ENCODE results near the gene ZBTB16. TPM values are rescaled to one million over a fixed set of nuclear protein-coding genes. Genes with fewer than 3 reads are reported as not detected.

The ZBTB16 gene
- total RNA-seq, 2 donors from 2014 or later, result 2.7 to 13.1 TPM

GRCh38 chr11:114145166-114145775 lies 85.8 kb downstream of the ZBTB16 start:
- Mint-ChIP-seq H3K4me3 (no peak overlapping the region), H3K9me3 (no peaks in the 10 kb centered on the region), H3K36me3 (no peaks in the 10 kb centered on the region), H3K27ac (peak overlapping the region in 1 of 2 donors; percentile 89), H3K27me3 (no peaks in the 10 kb centered on the region), H3K4me1 (ENCODE audit: low read depth in 2 of 2) (peaks cover 55 to 74% of the 10 kb centered on the region in 2 donors)
- DNase-seq (ENCODE audit: low spot score) (no peak), ATAC-seq (no peak)

- peak overlapping the region in 1 of 2 donors; percentile 36 for H3K27ac Mint-ChIP-seq
- H3K4me3 Mint-ChIP-seq, result no peak overlapping the region
- no peaks in the 10 kb centered on the region for H3K36me3 Mint-ChIP-seq
- H3K27me3 Mint-ChIP-seq, result no peaks in the 10 kb centered on the region
- ATAC-seq (no peak), DNase-seq (ENCODE audit: low spot score) (no peak)
- H3K4me1 Mint-ChIP-seq (ENCODE audit: low read depth in 2 of 2), result peaks cover 50 to 77% of the 10 kb centered on the region in 2 donors
- no peaks in the 10 kb centered on the region for H3K9me3 Mint-ChIP-seq
Measured at GRCh38 chr11:114147375-114148012, 88.0 kb downstream of the ZBTB16 start.

DNA sequence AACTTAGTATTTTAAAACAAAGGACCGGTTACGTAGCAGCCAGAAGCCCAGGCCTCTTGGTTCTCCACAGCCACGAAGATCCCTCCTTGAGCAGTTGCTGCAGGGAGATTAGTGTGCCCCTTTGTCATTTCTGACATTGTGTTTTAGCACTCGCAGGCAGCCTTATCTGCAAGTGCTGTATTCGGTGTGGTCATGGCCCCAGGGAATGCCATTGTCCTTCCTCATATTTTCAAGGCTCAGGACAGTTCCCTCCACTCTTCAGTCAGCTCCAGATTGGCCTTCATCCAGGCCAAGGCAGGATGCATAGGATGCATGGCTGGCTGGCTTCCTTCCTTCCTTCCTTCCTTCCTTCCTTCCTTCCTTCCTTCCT lies 88.5 kb downstream of the ZBTB16 start:
- ATAC-seq, result no peak
- Mint-ChIP-seq H3K36me3 (no peaks in the 10 kb centered on the region), H3K9me3 (no peaks in the 10 kb centered on the region), H3K27ac (peak overlapping the region in 1 of 2 donors; percentile 36), H3K4me1 (ENCODE audit: low read depth in 2 of 2) (peaks cover 55 to 79% of the 10 kb centered on the region in 2 donors), H3K27me3 (no peaks in the 10 kb centered on the region), H3K4me3 (no peak overlapping the region)
- no peak for DNase-seq (ENCODE audit: low spot score)

- peak overlapping the region in 1 of 2 donors; percentile 58 for H3K27ac Mint-ChIP-seq
- no peaks in the 10 kb centered on the region for H3K36me3 Mint-ChIP-seq
- DNase-seq (ENCODE audit: low spot score) (no peak), ATAC-seq (peak in 1 of 2 donors; percentile 68)
- H3K4me1 Mint-ChIP-seq (ENCODE audit: low read depth in 2 of 2), result peaks cover 54 to 77% of the 10 kb centered on the region in 2 donors
- no peak overlapping the region for H3K4me3 Mint-ChIP-seq
- no peaks in the 10 kb centered on the region for H3K27me3 Mint-ChIP-seq
- H3K9me3 Mint-ChIP-seq, result no peaks in the 10 kb centered on the region
Measured at GRCh38 chr11:114149689-114150407, 90.3 kb downstream of the ZBTB16 start.

DNA sequence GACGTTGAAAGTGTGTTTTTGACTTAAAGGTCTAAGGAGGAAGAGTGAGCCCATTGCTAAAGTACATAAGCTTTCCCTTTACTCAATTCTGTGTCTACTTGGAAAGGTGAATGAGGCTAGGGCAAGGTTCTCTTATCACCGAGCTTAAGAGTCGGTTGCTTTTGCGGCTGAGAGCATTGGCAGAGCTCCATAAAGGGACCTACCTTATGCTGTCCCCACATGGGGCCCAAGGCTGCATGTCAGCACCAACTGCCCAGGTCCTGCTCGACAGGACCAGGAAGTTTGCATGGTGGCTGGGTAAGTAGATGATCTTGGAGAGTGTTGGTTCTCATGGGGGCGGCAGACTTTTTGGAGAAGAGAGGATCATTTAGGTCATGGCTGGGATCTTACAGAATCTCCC lies 91.2 kb downstream of the ZBTB16 start:
- DNase-seq (ENCODE audit: low spot score), result no peak
- no peak for ATAC-seq
- Mint-ChIP-seq H3K36me3 (no peaks in the 10 kb centered on the region), H3K4me3 (no peak overlapping the region), H3K9me3 (no peaks in the 10 kb centered on the region), H3K4me1 (ENCODE audit: low read depth in 2 of 2) (peaks cover 54 to 72% of the 10 kb centered on the region in 2 donors), H3K27ac (peak overlapping the region in 1 of 2 donors; percentile 58), H3K27me3 (no peaks in the 10 kb centered on the region)

GRCh38 chr11:114151631-114152030 lies 92.1 kb downstream of the ZBTB16 start:
- Mint-ChIP-seq H3K4me3 (no peak overlapping the region), H3K36me3 (no peaks in the 10 kb centered on the region), H3K9me3 (no peaks in the 10 kb centered on the region), H3K27ac (peak overlapping the region in 1 of 2 donors; percentile 5), H3K27me3 (no peaks in the 10 kb centered on the region), H3K4me1 (ENCODE audit: low read depth in 2 of 2) (peaks cover 54 to 76% of the 10 kb centered on the region in 2 donors)
- ATAC-seq, result no peak
- DNase-seq (ENCODE audit: low spot score), result no peak

- no peaks in the 10 kb centered on the region for H3K36me3 Mint-ChIP-seq
- no peak overlapping the region for H3K4me3 Mint-ChIP-seq
- ATAC-seq, result no peak
- no peak for DNase-seq (ENCODE audit: low spot score)
- no peaks in the 10 kb centered on the region for H3K9me3 Mint-ChIP-seq
- no peaks in the 10 kb centered on the region for H3K27me3 Mint-ChIP-seq
- H3K4me1 Mint-ChIP-seq (ENCODE audit: low read depth in 2 of 2), result peaks cover 51 to 74% of the 10 kb centered on the region in 2 donors
- H3K27ac Mint-ChIP-seq, result peak overlapping the region in 1 of 2 donors; percentile 5
Measured at GRCh38 chr11:114152162-114152561, 92.7 kb downstream of the ZBTB16 start.

DNA sequence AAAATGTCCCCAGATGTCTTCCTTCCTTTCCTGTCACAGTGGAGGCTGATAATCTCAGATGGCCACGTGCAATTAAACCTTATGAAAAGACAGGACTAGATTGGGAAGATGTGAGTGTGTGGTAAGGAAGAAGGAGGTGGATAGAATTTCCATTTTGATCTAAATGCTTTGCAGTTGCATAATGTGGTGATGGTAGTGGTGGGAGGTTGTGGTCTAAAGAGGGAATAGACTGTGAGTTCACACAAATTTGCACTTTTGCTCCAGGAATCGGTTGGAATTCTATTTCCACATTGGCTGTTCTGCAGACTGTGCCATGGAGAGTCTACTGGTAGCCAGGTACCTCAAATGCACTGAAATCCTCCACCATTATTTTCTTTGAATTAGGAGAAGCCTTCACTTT lies 93.3 kb downstream of the ZBTB16 start:
- Mint-ChIP-seq H3K4me3 (no peak overlapping the region), H3K9me3 (no peaks in the 10 kb centered on the region), H3K27me3 (no peaks in the 10 kb centered on the region), H3K27ac (peak overlapping the region in 1 of 2 donors; percentile 5), H3K4me1 (ENCODE audit: low read depth in 2 of 2) (peaks cover 55 to 76% of the 10 kb centered on the region in 2 donors), H3K36me3 (no peaks in the 10 kb centered on the region)
- ATAC-seq, result no peak
- DNase-seq (ENCODE audit: low spot score), result no peak

DNA sequence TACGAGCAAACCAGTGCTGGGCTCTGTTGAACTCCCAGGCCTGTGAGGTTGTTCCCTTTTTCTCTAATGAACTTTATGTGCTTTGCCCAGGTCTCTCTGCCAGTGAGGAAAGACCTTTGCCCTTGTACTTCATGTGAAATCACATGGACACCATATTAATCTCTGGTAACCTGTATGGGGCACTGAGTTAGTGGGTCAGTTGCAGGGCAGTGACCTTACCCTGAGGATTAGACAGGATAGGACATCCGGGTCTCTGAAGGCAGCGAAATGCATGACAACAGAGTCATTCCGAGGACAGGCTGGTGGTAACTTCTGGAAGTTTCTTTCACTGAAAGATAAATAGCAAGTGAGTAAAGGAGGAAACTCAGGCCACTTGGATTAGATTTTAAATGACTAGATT lies 93.7 kb downstream of the ZBTB16 start:
- ATAC-seq (no peak), DNase-seq (ENCODE audit: low spot score) (no peak)
- H3K27ac Mint-ChIP-seq, result peak overlapping the region in 1 of 2 donors; percentile 56
- H3K36me3 Mint-ChIP-seq, result no peaks in the 10 kb centered on the region
- no peaks in the 10 kb centered on the region for H3K9me3 Mint-ChIP-seq
- no peaks in the 10 kb centered on the region for H3K27me3 Mint-ChIP-seq
- no peak overlapping the region for H3K4me3 Mint-ChIP-seq
- H3K4me1 Mint-ChIP-seq (ENCODE audit: low read depth in 2 of 2), result peaks cover 58 to 76% of the 10 kb centered on the region in 2 donors

DNA sequence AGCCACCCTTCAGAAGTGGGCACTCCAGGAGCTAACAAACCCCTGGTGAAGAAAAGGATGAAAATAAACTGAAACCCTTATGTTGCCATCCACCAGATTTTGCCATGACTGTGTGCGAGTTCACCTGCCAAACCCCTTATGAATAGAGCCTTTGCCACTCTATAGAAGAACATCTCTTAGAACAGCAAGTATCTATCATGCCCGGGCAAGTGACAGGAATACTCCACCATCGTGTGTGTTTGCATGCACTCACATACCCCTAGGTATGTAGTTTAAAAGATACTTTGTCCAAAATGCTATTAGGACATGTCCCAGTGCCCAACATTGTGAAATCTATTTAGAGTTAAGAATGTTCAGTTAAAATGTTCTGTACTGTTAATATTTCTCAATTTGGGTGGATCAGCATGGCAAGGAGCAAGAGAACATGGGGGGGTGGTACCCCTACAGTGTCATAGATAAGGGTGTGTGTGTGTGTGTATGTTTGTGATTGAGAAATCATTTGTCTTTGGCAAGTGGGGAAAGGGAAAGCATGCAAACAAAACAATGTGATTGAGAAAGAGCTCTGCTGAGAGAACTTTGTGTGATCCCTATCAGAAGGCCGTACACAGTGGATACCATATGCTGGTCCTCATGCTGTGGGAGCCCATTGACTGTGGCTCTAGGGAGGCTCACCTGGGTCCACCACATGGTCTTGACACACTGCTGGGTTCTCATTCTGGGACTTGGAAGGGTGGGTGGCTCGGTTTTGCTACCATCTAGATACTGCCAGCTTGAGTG lies 94.9 kb downstream of the ZBTB16 start:
- Mint-ChIP-seq H3K4me3 (no peak overlapping the region), H3K27me3 (no peaks in the 10 kb centered on the region), H3K4me1 (ENCODE audit: low read depth in 2 of 2) (peaks cover 55 to 76% of the 10 kb centered on the region in 2 donors), H3K36me3 (no peaks in the 10 kb centered on the region), H3K9me3 (no peaks in the 10 kb centered on the region), H3K27ac (peak overlapping the region in 1 of 2 donors; percentile 8)
- ATAC-seq (peak in 1 of 2 donors; percentile 5), DNase-seq (ENCODE audit: low spot score) (no peak)

DNA sequence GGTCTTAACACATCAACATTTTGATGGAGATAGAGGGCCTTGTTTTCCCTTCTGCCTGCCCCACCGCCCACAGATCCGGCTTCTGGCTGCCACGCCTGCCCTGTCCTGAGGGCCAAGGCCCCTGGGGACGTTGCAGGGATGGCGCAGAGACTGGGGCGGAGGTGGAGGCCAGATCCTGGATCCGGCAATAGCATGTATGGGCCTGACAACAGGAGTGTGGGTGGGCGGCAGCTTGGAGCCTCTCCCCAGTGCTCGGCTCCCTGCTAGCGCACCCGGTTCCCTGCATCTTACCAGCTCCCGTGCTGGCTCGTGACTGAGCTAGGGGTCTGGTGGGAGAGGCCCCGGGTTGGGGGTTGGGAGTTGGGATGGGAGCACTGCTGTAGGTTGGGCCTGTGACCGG lies 95.6 kb downstream of the ZBTB16 start:
- no peak overlapping the region for H3K4me3 Mint-ChIP-seq
- H3K36me3 Mint-ChIP-seq, result no peaks in the 10 kb centered on the region
- ATAC-seq, result no peak
- no peaks in the 10 kb centered on the region for H3K27me3 Mint-ChIP-seq
- H3K9me3 Mint-ChIP-seq, result no peaks in the 10 kb centered on the region
- peak overlapping the region in 1 of 2 donors; percentile 67 for H3K27ac Mint-ChIP-seq
- H3K4me1 Mint-ChIP-seq (ENCODE audit: low read depth in 2 of 2), result peaks cover 55 to 76% of the 10 kb centered on the region in 2 donors
- no peak for DNase-seq (ENCODE audit: low spot score)

DNA sequence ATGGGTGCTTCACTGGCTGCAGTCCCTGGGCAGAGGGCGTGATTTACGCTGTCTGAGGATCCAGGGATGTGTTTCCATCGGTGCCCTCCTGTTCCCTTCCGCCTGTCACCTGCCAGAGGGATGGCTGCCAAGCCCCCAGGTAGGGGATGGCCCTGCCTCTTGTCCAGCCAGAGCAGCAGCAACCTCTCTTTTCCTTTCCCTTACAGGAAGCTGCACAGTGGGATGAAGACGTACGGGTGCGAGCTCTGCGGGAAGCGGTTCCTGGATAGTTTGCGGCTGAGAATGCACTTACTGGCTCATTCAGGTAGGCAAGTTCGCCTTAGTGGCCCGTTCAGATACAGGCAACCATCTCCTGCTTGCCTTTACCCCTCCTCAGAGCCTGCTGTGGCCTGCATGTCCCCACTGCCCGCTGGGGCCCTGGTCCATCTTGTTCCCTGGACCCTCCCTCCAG lies 96.6 kb downstream of the ZBTB16 start:
- no peak overlapping the region for H3K4me3 Mint-ChIP-seq
- H3K27ac Mint-ChIP-seq, result no peak overlapping the region
- no peaks in the 10 kb centered on the region for H3K9me3 Mint-ChIP-seq
- ATAC-seq (no peak), DNase-seq (ENCODE audit: low spot score) (no peak)
- no peaks in the 10 kb centered on the region for H3K36me3 Mint-ChIP-seq
- H3K4me1 Mint-ChIP-seq (ENCODE audit: low read depth in 2 of 2), result peaks cover 65 to 76% of the 10 kb centered on the region in 2 donors
- no peaks in the 10 kb centered on the region for H3K27me3 Mint-ChIP-seq

DNA sequence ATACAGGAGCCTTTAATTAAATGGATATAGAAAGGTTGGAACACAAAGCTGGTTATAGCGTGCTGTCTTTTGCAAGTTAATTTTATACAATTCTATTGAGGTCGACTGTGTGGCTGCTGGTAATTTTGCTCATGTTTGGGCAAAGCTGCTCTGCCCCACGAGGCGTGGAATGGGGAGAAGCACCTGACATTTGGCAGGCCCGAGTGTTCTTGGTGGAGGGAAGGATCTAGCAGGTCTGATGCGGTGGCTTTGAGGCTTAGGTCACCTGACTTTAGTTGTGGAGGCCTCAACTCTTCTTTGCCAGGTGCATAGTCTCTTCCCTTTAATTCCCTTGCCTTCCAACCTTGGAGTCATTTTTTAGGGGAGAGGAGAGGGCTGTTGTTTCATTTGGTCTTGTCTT lies 97.3 kb downstream of the ZBTB16 start:
- H3K4me3 Mint-ChIP-seq, result no peak overlapping the region
- DNase-seq (ENCODE audit: low spot score), result no peak
- no peaks in the 10 kb centered on the region for H3K9me3 Mint-ChIP-seq
- no peak overlapping the region for H3K27ac Mint-ChIP-seq
- peaks cover 66 to 77% of the 10 kb centered on the region in 2 donors for H3K4me1 Mint-ChIP-seq (ENCODE audit: low read depth in 2 of 2)
- no peaks in the 10 kb centered on the region for H3K27me3 Mint-ChIP-seq
- no peaks in the 10 kb centered on the region for H3K36me3 Mint-ChIP-seq
- ATAC-seq, result no peak
